ENCODE measurements around the gene ERMP1. TPM values are rescaled to one million over a fixed set of nuclear protein-coding genes. Genes with fewer than 3 reads are reported as not detected.

The ERMP1 gene, protein sequence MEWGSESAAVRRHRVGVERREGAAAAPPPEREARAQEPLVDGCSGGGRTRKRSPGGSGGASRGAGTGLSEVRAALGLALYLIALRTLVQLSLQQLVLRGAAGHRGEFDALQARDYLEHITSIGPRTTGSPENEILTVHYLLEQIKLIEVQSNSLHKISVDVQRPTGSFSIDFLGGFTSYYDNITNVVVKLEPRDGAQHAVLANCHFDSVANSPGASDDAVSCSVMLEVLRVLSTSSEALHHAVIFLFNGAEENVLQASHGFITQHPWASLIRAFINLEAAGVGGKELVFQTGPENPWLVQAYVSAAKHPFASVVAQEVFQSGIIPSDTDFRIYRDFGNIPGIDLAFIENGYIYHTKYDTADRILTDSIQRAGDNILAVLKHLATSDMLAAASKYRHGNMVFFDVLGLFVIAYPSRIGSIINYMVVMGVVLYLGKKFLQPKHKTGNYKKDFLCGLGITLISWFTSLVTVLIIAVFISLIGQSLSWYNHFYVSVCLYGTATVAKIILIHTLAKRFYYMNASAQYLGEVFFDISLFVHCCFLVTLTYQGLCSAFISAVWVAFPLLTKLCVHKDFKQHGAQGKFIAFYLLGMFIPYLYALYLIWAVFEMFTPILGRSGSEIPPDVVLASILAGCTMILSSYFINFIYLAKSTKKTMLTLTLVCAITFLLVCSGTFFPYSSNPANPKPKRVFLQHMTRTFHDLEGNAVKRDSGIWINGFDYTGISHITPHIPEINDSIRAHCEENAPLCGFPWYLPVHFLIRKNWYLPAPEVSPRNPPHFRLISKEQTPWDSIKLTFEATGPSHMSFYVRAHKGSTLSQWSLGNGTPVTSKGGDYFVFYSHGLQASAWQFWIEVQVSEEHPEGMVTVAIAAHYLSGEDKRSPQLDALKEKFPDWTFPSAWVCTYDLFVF
- 17.0 and 24.7 TPM in 2 replicates for total RNA-seq

DNA sequence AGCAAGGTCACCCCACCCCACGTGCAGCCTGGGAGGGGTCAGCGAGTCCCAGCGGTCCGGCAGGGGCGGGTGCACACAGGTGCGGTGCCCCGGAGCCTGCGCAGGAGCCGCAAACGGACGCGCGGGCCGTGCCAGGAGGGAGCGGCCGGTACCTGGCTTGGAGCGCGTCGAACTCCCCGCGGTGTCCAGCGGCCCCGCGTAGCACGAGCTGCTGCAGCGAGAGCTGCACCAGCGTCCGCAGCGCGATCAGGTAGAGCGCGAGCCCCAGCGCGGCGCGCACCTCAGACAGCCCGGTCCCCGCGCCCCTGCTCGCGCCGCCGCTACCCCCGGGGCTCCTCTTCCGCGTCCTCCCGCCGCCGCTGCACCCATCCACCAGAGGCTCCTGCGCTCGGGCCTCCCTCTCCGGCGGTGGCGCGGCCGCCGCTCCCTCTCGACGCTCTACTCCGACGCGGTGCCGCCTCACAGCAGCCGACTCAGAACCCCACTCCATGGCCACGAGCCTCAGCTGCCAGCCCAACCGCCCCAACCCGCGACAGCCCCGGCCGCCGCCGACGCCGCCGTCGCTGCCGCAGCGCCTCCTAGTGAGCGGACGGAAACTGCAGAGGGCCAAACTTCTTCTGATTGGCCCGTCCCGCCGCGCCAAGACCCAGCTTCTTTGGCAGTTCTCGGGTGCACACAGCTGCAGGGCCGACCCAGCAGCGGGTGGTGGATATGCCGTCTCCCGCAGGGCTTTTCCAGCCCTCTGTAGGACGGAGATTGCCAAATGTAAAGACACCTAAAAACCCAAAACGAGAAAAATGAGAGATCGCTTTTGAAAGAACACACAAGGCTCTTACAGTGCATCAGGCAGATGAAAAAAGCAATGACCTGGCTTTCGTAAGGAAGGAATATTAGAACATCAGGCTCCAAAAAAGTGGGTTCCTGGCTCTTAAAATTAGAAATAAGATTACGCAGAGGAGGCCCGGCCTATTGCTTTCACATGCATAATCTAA, at the start of gene ERMP1:
ERMP1 (minus strand) TSS at position 580 of the 992 bp plus-strand sequence; CDS start at position 490, 90 bp downstream.

Other genes starting within 250 kb of the ERMP1 start
- 22.3 and 46.3 TPM in 2 replicates for gene RIC1, start 204.0 kb downstream of the ERMP1 start, total RNA-seq
- not detected in 2 replicates for gene MLANA, start 57.8 kb upstream of the ERMP1 start, total RNA-seq
- gene RANBP6, start 182.5 kb upstream of the ERMP1 start, total RNA-seq, result 23.3 and 39.6 TPM in 2 replicates